ENCODE measurements around the gene VWCE. TPM values are rescaled to one million over a fixed set of nuclear protein-coding genes. Genes with fewer than 3 reads are reported as not detected.

The VWCE gene
- total RNA-seq, 1 experiment from 2014 or later = 20.6 TPM

- Histone ChIP-seq H3K9ac (ENCODE audit: extremely low read depth, insufficient read length, low read length) (no peak overlapping the region), H2BK15ac (ENCODE audit: low read depth, low read length) (no peak overlapping the region), H3K18ac (ENCODE audit: insufficient read length, low read depth, low read length) (no peak overlapping the region), H3K4ac (ENCODE audit: low read depth, low read length) (no peak overlapping the region), H3K4me2 (ENCODE audit: insufficient read depth, insufficient read length, low read length) (no peak overlapping the region), H4K91ac (ENCODE audit: insufficient read length, low read depth, low read length) (no peak overlapping the region), H3K56ac (ENCODE audit: insufficient read length, low read depth, low read length) (no peak overlapping the region), H3K4me1 (ENCODE audit: insufficient read depth, low read length) (no peaks in the 10 kb centered on the region), H2AFZ (ENCODE audit: low read length) (no peak overlapping the region), H4K8ac (replicated peaks; ENCODE audit: insufficient read length, low read depth, low read length) (no peak overlapping the region), H2BK120ac (ENCODE audit: low read depth, low read length, poor library complexity, severe bottlenecking) (no peak overlapping the region), H4K5ac (ENCODE audit: insufficient read length, low read depth, low read length) (no peak overlapping the region), H3K23ac (ENCODE audit: insufficient read length, low read depth, low read length) (no peak overlapping the region), H4K20me1 (ENCODE audit: control insufficient read depth, insufficient read depth, insufficient read length) (no peaks in the 10 kb centered on the region), H3K9me3 (ENCODE audit: control insufficient read depth, low read depth, low read length) (no peaks in the 10 kb centered on the region), H2BK5ac (ENCODE audit: insufficient read length, low read length) (no peak overlapping the region), H2AK5ac (ENCODE audit: insufficient read length, low read length) (no peak overlapping the region), H3K23me2 (ENCODE audit: insufficient read length, low read depth, low read length, poor library complexity, severe bottlenecking) (no peaks in the 10 kb centered on the region), H2BK20ac (ENCODE audit: low read depth, low read length, poor library complexity, severe bottlenecking) (no peak overlapping the region), H3T11ph (ENCODE audit: low read length) (no peak overlapping the region), H3K27me3 (ENCODE audit: insufficient read depth, low read length) (no peaks in the 10 kb centered on the region), H3K14ac (ENCODE audit: insufficient read depth, low read length) (no peak overlapping the region), H3K27ac (ENCODE audit: insufficient read length, low read depth, low read length) (no peak overlapping the region), H3K79me1 (ENCODE audit: insufficient read depth, low read depth, low read length, poor library complexity, severe bottlenecking) (no peaks in the 10 kb centered on the region), H3K79me2 (ENCODE audit: insufficient read depth, low read length) (no peaks in the 10 kb centered on the region), H2BK12ac (ENCODE audit: insufficient read length, low read depth, low read length) (no peak overlapping the region)
- no peaks in the 10 kb centered on the region for H3K9me3 Mint-ChIP-seq
- no peak for DNase-seq
- H3K27ac Mint-ChIP-seq = no peak overlapping the region; a peak in 1 of 7 replicates
- TF ChIP-seq, protein P1, sequence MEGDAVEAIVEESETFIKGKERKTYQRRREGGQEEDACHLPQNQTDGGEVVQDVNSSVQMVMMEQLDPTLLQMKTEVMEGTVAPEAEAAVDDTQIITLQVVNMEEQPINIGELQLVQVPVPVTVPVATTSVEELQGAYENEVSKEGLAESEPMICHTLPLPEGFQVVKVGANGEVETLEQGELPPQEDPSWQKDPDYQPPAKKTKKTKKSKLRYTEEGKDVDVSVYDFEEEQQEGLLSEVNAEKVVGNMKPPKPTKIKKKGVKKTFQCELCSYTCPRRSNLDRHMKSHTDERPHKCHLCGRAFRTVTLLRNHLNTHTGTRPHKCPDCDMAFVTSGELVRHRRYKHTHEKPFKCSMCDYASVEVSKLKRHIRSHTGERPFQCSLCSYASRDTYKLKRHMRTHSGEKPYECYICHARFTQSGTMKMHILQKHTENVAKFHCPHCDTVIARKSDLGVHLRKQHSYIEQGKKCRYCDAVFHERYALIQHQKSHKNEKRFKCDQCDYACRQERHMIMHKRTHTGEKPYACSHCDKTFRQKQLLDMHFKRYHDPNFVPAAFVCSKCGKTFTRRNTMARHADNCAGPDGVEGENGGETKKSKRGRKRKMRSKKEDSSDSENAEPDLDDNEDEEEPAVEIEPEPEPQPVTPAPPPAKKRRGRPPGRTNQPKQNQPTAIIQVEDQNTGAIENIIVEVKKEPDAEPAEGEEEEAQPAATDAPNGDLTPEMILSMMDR (conservative IDR thresholded peaks at IDR 0.05) = no peak
- no peak overlapping the region for H3K4me3 Mint-ChIP-seq
- H3K27me3 Mint-ChIP-seq (ENCODE audit: low read depth) = no peaks in the 10 kb centered on the region
- no CpG with 5 or more reads among the region's 6 CpGs for WGBS (ENCODE audit: extremely low coverage, insufficient read length, low lambda C conversion rate)
- no peaks in the 10 kb centered on the region for H3K4me1 Mint-ChIP-seq
- H3K36me3 Mint-ChIP-seq (ENCODE audit: insufficient read depth in 1 of 3, low read depth in 3 of 3) = peaks cover 0 to 7% (median 0%) of the 10 kb centered on the region in 3 experiments; a peak in 2 of 7 replicates
Measured at GRCh38 chr11:61259363-61259762, 35.8 kb downstream of the VWCE start.

Data from H9 (cell line).